Measurements from ENCODE around the gene HPCA. TPM values are rescaled to one million over a fixed set of nuclear protein-coding genes. Genes with fewer than 3 reads are reported as not detected.

The HPCA gene
- total RNA-seq, 1 donor from 2014 or later = not detected

GRCh38 chr1:32900371-32900955 is 14.2 kb downstream of the HPCA start:
- no peaks in the 10 kb centered on the region for H3K36me3 Mint-ChIP-seq (ENCODE audit: unreplicated experiment)
- no peak for DNase-seq (ENCODE audit: extremely low spot score, unreplicated experiment)
- TF ChIP-seq CTCF (IDR thresholded peaks at IDR 0.05) = no peak
- H3K9me3 Mint-ChIP-seq (ENCODE audit: unreplicated experiment) = no peaks in the 10 kb centered on the region
- H3K27me3 Mint-ChIP-seq (ENCODE audit: unreplicated experiment) = peaks cover 7% of the 10 kb centered on the region
- no peak overlapping the region for H3K27ac Mint-ChIP-seq (ENCODE audit: unreplicated experiment)
- peaks cover 9% of the 10 kb centered on the region for H3K4me1 Mint-ChIP-seq (ENCODE audit: unreplicated experiment)
- peak overlapping the region; percentile 70 for H3K4me3 Mint-ChIP-seq (ENCODE audit: unreplicated experiment)

GRCh38 chr1:32900956-32901822 is 14.9 kb downstream of the HPCA start, which contains the start of gene TMEM54:
Gene TMEM54 (minus strand): TSS chr1:32901389. CDS start chr1:32901238, 151 bp downstream.
- H3K9me3 Mint-ChIP-seq (ENCODE audit: unreplicated experiment) = no peaks in the 10 kb centered on the region
- peak within 1 kb of the TSS; percentile 78 for H3K4me3 Mint-ChIP-seq (ENCODE audit: unreplicated experiment)
- H3K36me3 Mint-ChIP-seq (ENCODE audit: unreplicated experiment) = no peaks in the 10 kb centered on the region
- H3K27me3 Mint-ChIP-seq (ENCODE audit: unreplicated experiment) = peaks cover 7% of the 10 kb centered on the region
- DNase-seq (ENCODE audit: extremely low spot score, unreplicated experiment) = no peak
- peaks cover 9% of the 10 kb centered on the region for H3K4me1 Mint-ChIP-seq (ENCODE audit: unreplicated experiment)
- TF ChIP-seq CTCF (IDR thresholded peaks at IDR 0.05) = no peak
- H3K27ac Mint-ChIP-seq (ENCODE audit: unreplicated experiment) = no peak within 1 kb of the TSS

GRCh38 chr1:32901823-32902534 is 15.7 kb downstream of the HPCA start:
- peaks cover 9% of the 10 kb centered on the region for H3K4me1 Mint-ChIP-seq (ENCODE audit: unreplicated experiment)
- H3K9me3 Mint-ChIP-seq (ENCODE audit: unreplicated experiment) = no peaks in the 10 kb centered on the region
- peaks cover 7% of the 10 kb centered on the region for H3K27me3 Mint-ChIP-seq (ENCODE audit: unreplicated experiment)
- no peak for DNase-seq (ENCODE audit: extremely low spot score, unreplicated experiment)
- H3K27ac Mint-ChIP-seq (ENCODE audit: unreplicated experiment) = no peak overlapping the region
- no peak for TF ChIP-seq CTCF (IDR thresholded peaks at IDR 0.05)
- H3K4me3 Mint-ChIP-seq (ENCODE audit: unreplicated experiment) = peak overlapping the region; percentile 78
- no peaks in the 10 kb centered on the region for H3K36me3 Mint-ChIP-seq (ENCODE audit: unreplicated experiment)

GRCh38 chr1:32902535-32902920 is 16.2 kb downstream of the HPCA start:
- Mint-ChIP-seq H3K27ac (ENCODE audit: unreplicated experiment) (no peak overlapping the region), H3K4me1 (ENCODE audit: unreplicated experiment) (peaks cover 9% of the 10 kb centered on the region), H3K27me3 (ENCODE audit: unreplicated experiment) (peaks cover 7% of the 10 kb centered on the region), H3K4me3 (ENCODE audit: unreplicated experiment) (peak overlapping the region; percentile 73), H3K36me3 (ENCODE audit: unreplicated experiment) (no peaks in the 10 kb centered on the region), H3K9me3 (ENCODE audit: unreplicated experiment) (no peaks in the 10 kb centered on the region)
- no peak for DNase-seq (ENCODE audit: extremely low spot score, unreplicated experiment)
- TF ChIP-seq CTCF (IDR thresholded peaks at IDR 0.05) = no peak
